H9 (cell line): ENCODE measurements around the gene TMEM175. TPM values are rescaled to one million over a fixed set of nuclear protein-coding genes. Genes with fewer than 3 reads are reported as not detected.

Experiments
- DNase-seq: peaks from one replicate; pipeline ENCODE4 v3.0.0-alpha.2; 2017
- H2AFZ ChIP-seq: one replicate; pipeline ENCODE4 v1.6.1; 2013; ENCODE audit warnings: mild to moderate bottlenecking, low read length, control low read depth, moderate library complexity
- H2AK5ac ChIP-seq: 2 replicates; pipeline ENCODE4 v1.6.1; 2013; ENCODE audit warnings: low read length, control low read depth, mixed read lengths; ENCODE audit not compliant: insufficient read length
- H2BK120ac ChIP-seq: one replicate; pipeline ENCODE4 v1.6.1; 2013; ENCODE audit warnings: low read depth, mild to moderate bottlenecking, low read length, control low read depth, inconsistent platforms; ENCODE audit not compliant: poor library complexity, severe bottlenecking
- H2BK12ac ChIP-seq: 2 replicates; pipeline ENCODE4 v1.6.1; 2013; ENCODE audit warnings: low read length, control low read depth, mixed read lengths, low read depth; ENCODE audit not compliant: insufficient read length
- H2BK15ac ChIP-seq: 2 replicates; pipeline ENCODE4 v1.6.1; 2013; ENCODE audit warnings: low read depth, low read length, control low read depth
- H2BK20ac ChIP-seq: one replicate; pipeline ENCODE4 v1.6.1; 2013; ENCODE audit warnings: low read depth, mild to moderate bottlenecking, low read length, control low read depth, inconsistent platforms; ENCODE audit not compliant: poor library complexity, severe bottlenecking
- H2BK5ac ChIP-seq: 2 replicates; pipeline ENCODE4 v1.6.1; 2013; ENCODE audit warnings: low read length, control low read depth, mixed read lengths; ENCODE audit not compliant: insufficient read length
- H3K14ac ChIP-seq: 2 replicates; pipeline ENCODE4 v1.6.1; 2013; ENCODE audit warnings: low read length, control low read depth; ENCODE audit not compliant: insufficient read depth
- H3K18ac ChIP-seq: 2 replicates; pipeline ENCODE4 v1.6.1; 2013; ENCODE audit warnings: low read depth, mild to moderate bottlenecking, mixed read lengths, low read length, control low read depth; ENCODE audit not compliant: insufficient read length
- H3K23ac ChIP-seq: 2 replicates; pipeline ENCODE4 v1.6.1; 2013; ENCODE audit warnings: low read length, control low read depth, mixed read lengths, low read depth; ENCODE audit not compliant: insufficient read length
- H3K23me2 ChIP-seq: 2 replicates; pipeline ENCODE4 v1.6.1; 2013; ENCODE audit warnings: low read depth, mild to moderate bottlenecking, mixed read lengths, low read length, control low read depth; ENCODE audit not compliant: insufficient read length, poor library complexity, severe bottlenecking
- H3K27ac ChIP-seq: 2 replicates; pipeline ENCODE4 v1.5.1; 2013; ENCODE audit warnings: low read length, control low read depth, mixed read lengths, low read depth; ENCODE audit not compliant: insufficient read length
- H3K27me3 ChIP-seq: 2 replicates; pipeline ENCODE4 v1.6.1; 2013; ENCODE audit warnings: low read length, control low read depth, inconsistent platforms; ENCODE audit not compliant: insufficient read depth
- H3K4ac ChIP-seq: 2 replicates; pipeline ENCODE4 v1.6.1; 2013; ENCODE audit warnings: low read depth, mild to moderate bottlenecking, control low read depth, inconsistent platforms, low read length, moderate library complexity
- H3K4me1 ChIP-seq: 2 replicates; pipeline ENCODE4 v1.6.1; 2013; ENCODE audit warnings: low read length, control low read depth, inconsistent platforms; ENCODE audit not compliant: insufficient read depth
- H3K4me2 ChIP-seq: 2 replicates; pipeline ENCODE4 v1.6.1; 2013; ENCODE audit warnings: low read length, control low read depth, mixed read lengths; ENCODE audit not compliant: insufficient read length, insufficient read depth
- H3K56ac ChIP-seq: 2 replicates; pipeline ENCODE4 v1.6.1; 2013; ENCODE audit warnings: low read depth, mild to moderate bottlenecking, mixed read lengths, low read length, control low read depth; ENCODE audit not compliant: insufficient read length
- H3K79me1 ChIP-seq: 2 replicates; pipeline ENCODE4 v1.6.1; 2013; ENCODE audit warnings: low read depth, mild to moderate bottlenecking, moderate library complexity, low read length, control low read depth, inconsistent platforms; ENCODE audit not compliant: insufficient read depth, poor library complexity, severe bottlenecking
- H3K79me2 ChIP-seq: 2 replicates; pipeline ENCODE4 v1.6.1; 2013; ENCODE audit warnings: low read length, control low read depth, inconsistent platforms; ENCODE audit not compliant: insufficient read depth
- H3K9ac ChIP-seq: 2 replicates; pipeline ENCODE4 v1.6.1; 2013; ENCODE audit warnings: low read length, control low read depth, mixed read lengths; ENCODE audit not compliant: insufficient read length; ENCODE audit errors: extremely low read depth
- H3K9me3 ChIP-seq: one replicate; pipeline ENCODE4 v1.6.1; 2013; ENCODE audit warnings: low read depth, low read length, inconsistent platforms; ENCODE audit not compliant: control insufficient read depth
- H3T11ph ChIP-seq: one replicate; pipeline ENCODE4 v1.6.1; 2013; ENCODE audit warnings: mild to moderate bottlenecking, low read length, control low read depth, inconsistent platforms
- H4K20me1 ChIP-seq: one replicate; pipeline ENCODE4 v1.6.1; 2013; ENCODE audit not compliant: control insufficient read depth, insufficient read length, insufficient read depth
- H4K5ac ChIP-seq: 2 replicates; pipeline ENCODE4 v1.6.1; 2013; ENCODE audit warnings: low read depth, mild to moderate bottlenecking, mixed read lengths, low read length, control low read depth; ENCODE audit not compliant: insufficient read length
- H4K8ac ChIP-seq: replicated peaks from 2 replicates; pipeline ENCODE4 v1.6.1; 2013; ENCODE audit warnings: low read length, control low read depth, mixed read lengths, low read depth; ENCODE audit not compliant: insufficient read length
- H4K91ac ChIP-seq: 2 replicates; pipeline ENCODE4 v1.6.1; 2013; ENCODE audit warnings: low read depth, mild to moderate bottlenecking, moderate library complexity, mixed read lengths, low read length, control low read depth; ENCODE audit not compliant: insufficient read length
- H3K27ac Mint-ChIP-seq, 3 experiments: 2 replicates in 2 of 3; 3 replicates in 1 of 3; pipeline ENCODE4 v1.8.0; 2020 to 2021; ENCODE audit warnings: mixed read lengths in 3 of 3, mild to moderate bottlenecking in 1 of 3, moderate library complexity in 1 of 3
- H3K27me3 Mint-ChIP-seq: 2 replicates; pipeline ENCODE4 v1.8.0; 2021; ENCODE audit warnings: low read depth, mild to moderate bottlenecking, moderate library complexity, mixed read lengths
- H3K36me3 Mint-ChIP-seq, 3 experiments: 2 replicates in 2 of 3; 3 replicates in 1 of 3; pipeline ENCODE4 v1.8.0; 2020 to 2021; ENCODE audit warnings: low read depth in 3 of 3, mixed read lengths in 3 of 3; ENCODE audit not compliant: insufficient read depth in 1 of 3
- H3K4me1 Mint-ChIP-seq, 2 experiments: 2 replicates each; pipeline ENCODE4 v1.8.0; 2020; ENCODE audit warnings: mixed read lengths in 2 of 2
- H3K4me3 Mint-ChIP-seq, 2 experiments: 2 replicates in 1 of 2; 3 replicates in 1 of 2; pipeline ENCODE4 v1.8.0; 2020 to 2021; ENCODE audit warnings: mild to moderate bottlenecking in 2 of 2, mixed read lengths in 2 of 2, moderate library complexity in 1 of 2
- H3K9me3 Mint-ChIP-seq, 2 experiments: 2 replicates in 1 of 2; 3 replicates in 1 of 2; pipeline ENCODE4 v1.8.0; 2020; ENCODE audit warnings: mild to moderate bottlenecking in 2 of 2, mixed read lengths in 2 of 2, moderate library complexity in 1 of 2
- WGBS: extraction: QIAGEN DNeasy Blood & Tissue Kit; methylation state at CpG from one replicate; pipeline ENCODE4 v1.1.7; 2013; ENCODE audit warnings: missing lambda C conversion rate, low lambda C conversion rate, mixed read lengths; ENCODE audit not compliant: insufficient read length; ENCODE audit errors: extremely low coverage; 5-methylcytosine and 5-hydroxymethylcytosine counted together
- total RNA-seq: library from RNA; stranded (reverse); gene quantifications from 2 replicates; pipeline ENCODE4 v1.2.1, GENCODE V29; 2021
- TF ChIP-seq, protein P1 (sequence below): fragments of 200-600 bp; sonication (generic); conservative IDR thresholded peaks from 3 replicates; pipeline ENCODE4 v1.8.0; 2021; ENCODE audit warnings: antibody characterized with exemption, mild to moderate bottlenecking

Gene TMEM175
- total RNA-seq, 1 experiment from 2014 or later: 6.4 TPM

DNA sequence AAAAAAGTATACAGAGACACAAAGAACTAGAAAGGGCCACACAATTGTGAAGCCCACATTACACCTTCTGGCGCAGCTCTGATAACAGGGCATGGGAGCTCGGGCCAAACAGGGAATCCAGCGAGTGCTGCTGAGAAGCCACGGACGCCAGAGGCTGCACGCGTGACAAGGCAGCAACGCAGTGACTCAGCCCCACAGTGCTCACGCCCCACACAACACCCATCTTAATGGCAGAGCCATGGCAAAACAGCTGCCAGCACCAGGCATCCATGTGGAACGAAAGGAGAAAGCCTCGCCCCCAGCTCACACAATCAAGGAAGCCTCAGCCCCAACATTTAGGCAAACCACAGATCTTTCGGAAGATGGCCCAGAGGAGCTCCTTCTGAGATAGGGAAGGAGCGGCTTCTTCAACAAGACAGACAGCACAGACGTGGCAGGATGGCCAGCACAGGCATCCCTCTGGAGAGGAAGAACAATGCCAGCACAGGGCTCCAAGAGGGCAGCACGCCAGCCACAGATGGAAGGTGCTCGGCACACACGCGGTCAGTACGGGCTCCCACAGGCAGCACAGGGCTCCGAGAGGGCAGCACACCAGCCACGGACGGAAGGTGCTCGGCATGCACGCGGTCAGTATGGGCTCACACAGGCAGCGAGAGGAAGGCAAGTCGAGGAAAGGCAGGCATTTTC, 33.2 kb upstream of the TMEM175 start:
- Histone ChIP-seq H4K20me1 (no peaks in the 10 kb centered on the region), H2BK20ac (no peak overlapping the region), H3K56ac (no peak overlapping the region), H3K4me2 (no peak overlapping the region), H3K23ac (no peak overlapping the region), H3K4ac (no peak overlapping the region), H4K91ac (no peak overlapping the region), H3K18ac (no peak overlapping the region), H4K8ac (no peak overlapping the region), H2BK120ac (no peak overlapping the region), H3K14ac (no peak overlapping the region; the same call in 1 of the 2 replicates), H3K79me2 (no peaks in the 10 kb centered on the region), H3K23me2 (no peaks in the 10 kb centered on the region), H3K9ac (no peak overlapping the region), H2BK15ac (no peak overlapping the region), H3K9me3 (no peaks in the 10 kb centered on the region), H2AK5ac (no peak overlapping the region), H2AFZ (no peak overlapping the region), H3T11ph (no peak overlapping the region), H3K27ac (no peak overlapping the region), H3K27me3 (no peaks in the 10 kb centered on the region), H2BK12ac (no peak overlapping the region), H3K79me1 (no peaks in the 10 kb centered on the region), H3K4me1 (no peaks in the 10 kb centered on the region), H2BK5ac (no peak overlapping the region), H4K5ac (no peak overlapping the region)
- H3K4me3 Mint-ChIP-seq: no peak overlapping the region
- H3K4me1 Mint-ChIP-seq: peaks cover 0 to 3% of the 10 kb centered on the region in 2 experiments; a peak in 2 of 4 replicates
- H3K27me3 Mint-ChIP-seq: no peaks in the 10 kb centered on the region
- DNase-seq: no peak
- peak overlapping the region in 1 of 3 experiments; percentile 16; a peak in 1 of 7 replicates for H3K27ac Mint-ChIP-seq
- TF ChIP-seq, protein P1, sequence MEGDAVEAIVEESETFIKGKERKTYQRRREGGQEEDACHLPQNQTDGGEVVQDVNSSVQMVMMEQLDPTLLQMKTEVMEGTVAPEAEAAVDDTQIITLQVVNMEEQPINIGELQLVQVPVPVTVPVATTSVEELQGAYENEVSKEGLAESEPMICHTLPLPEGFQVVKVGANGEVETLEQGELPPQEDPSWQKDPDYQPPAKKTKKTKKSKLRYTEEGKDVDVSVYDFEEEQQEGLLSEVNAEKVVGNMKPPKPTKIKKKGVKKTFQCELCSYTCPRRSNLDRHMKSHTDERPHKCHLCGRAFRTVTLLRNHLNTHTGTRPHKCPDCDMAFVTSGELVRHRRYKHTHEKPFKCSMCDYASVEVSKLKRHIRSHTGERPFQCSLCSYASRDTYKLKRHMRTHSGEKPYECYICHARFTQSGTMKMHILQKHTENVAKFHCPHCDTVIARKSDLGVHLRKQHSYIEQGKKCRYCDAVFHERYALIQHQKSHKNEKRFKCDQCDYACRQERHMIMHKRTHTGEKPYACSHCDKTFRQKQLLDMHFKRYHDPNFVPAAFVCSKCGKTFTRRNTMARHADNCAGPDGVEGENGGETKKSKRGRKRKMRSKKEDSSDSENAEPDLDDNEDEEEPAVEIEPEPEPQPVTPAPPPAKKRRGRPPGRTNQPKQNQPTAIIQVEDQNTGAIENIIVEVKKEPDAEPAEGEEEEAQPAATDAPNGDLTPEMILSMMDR: no peak
- H3K9me3 Mint-ChIP-seq: no peaks in the 10 kb centered on the region
- peaks cover 3 to 38% (median 21%) of the 10 kb centered on the region in 3 experiments; a peak in 5 of 7 replicates for H3K36me3 Mint-ChIP-seq
- WGBS: no CpG with 5 or more reads among the region's 27 CpGs
